Cardiac fibroblast (primary cell): ENCODE measurements around the gene LEMD3.

Experiments used
- DNase-seq, 2 donors: peaks; one replicate each; pipeline versions ENCODE4 v3.0.0 to v3.0.0-alpha.2; 2010; ENCODE audit warnings: low read depth in 2 of 2
- H3K4me3 ChIP-seq, 2 donors: replicated peaks in 1 of 2; 1 replicate in 1 of 2; 2 replicates in 1 of 2; pipeline ENCODE4 v1.5.1; 2011; ENCODE audit warnings: low read depth in 2 of 2, low read length in 2 of 2, mild to moderate bottlenecking in 2 of 2, moderate library complexity in 1 of 2
- TF ChIP-seq, protein P1 (sequence below): IDR thresholded peaks from one replicate; pipeline ENCODE4 v1.5.1; 2011; ENCODE audit warnings: low read depth, mild to moderate bottlenecking, low read length, inconsistent platforms

Gene LEMD3

DNA sequence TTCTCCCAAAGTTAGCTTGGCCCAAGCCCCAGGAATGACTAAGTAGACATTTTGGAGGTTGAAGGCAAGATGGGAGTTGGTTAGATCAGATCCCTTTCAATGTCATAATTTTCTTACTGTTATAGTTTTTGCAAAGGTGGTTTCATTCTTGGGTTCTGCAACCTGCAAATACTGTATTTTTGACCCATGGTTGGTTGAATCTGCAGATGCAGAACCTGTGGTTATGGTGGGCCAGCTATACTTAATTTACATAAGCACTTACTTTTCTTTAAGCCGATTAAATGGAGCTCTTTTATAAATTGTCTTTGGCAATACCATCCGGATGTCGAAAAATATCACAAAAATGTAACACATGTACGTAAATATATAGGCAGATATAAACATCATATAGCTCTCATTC lies 25.6 kb downstream of the LEMD3 start:
- TF ChIP-seq, protein P1, sequence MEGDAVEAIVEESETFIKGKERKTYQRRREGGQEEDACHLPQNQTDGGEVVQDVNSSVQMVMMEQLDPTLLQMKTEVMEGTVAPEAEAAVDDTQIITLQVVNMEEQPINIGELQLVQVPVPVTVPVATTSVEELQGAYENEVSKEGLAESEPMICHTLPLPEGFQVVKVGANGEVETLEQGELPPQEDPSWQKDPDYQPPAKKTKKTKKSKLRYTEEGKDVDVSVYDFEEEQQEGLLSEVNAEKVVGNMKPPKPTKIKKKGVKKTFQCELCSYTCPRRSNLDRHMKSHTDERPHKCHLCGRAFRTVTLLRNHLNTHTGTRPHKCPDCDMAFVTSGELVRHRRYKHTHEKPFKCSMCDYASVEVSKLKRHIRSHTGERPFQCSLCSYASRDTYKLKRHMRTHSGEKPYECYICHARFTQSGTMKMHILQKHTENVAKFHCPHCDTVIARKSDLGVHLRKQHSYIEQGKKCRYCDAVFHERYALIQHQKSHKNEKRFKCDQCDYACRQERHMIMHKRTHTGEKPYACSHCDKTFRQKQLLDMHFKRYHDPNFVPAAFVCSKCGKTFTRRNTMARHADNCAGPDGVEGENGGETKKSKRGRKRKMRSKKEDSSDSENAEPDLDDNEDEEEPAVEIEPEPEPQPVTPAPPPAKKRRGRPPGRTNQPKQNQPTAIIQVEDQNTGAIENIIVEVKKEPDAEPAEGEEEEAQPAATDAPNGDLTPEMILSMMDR = no peak
- DNase-seq = no peak

DNA sequence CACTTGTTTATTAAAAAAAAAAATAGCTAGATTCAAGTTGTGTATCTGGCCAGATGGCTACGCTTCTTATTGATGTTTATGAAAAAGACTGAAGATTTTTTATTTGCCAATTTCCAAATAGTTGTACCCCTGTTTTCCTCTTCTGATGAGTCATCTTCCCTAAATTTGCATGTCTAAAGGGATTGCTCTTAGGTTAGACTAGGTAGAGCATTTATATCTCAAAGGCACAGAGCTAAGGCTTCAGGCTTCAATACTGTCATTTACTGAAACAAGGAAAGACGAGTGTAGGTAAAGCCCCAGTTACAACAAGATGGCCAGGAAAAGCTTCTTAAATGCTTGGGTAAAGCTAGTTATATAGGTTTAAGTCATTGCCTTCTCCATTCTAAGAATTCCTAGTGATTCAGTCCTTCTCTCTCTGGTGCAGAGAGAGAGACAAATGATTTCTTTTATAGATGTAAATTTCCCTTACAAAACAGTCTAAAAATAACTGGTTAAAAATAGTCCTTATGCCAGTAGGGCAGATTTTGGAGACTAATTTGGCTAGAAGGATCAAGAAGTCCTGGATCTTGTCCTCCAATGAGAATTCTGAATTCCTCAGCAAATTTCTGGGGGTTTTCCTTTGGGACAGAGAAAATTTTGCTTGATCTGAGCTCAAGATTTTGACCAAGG lies 26.1 kb downstream of the LEMD3 start:
- TF ChIP-seq, protein P1 = no peak
- H3K4me3 ChIP-seq = no peak overlapping the region
- DNase-seq = no peak

More for the DNA sequence above, 25.6 kb downstream of the LEMD3 start:
- H3K4me3 ChIP-seq = no peak overlapping the region

DNA sequence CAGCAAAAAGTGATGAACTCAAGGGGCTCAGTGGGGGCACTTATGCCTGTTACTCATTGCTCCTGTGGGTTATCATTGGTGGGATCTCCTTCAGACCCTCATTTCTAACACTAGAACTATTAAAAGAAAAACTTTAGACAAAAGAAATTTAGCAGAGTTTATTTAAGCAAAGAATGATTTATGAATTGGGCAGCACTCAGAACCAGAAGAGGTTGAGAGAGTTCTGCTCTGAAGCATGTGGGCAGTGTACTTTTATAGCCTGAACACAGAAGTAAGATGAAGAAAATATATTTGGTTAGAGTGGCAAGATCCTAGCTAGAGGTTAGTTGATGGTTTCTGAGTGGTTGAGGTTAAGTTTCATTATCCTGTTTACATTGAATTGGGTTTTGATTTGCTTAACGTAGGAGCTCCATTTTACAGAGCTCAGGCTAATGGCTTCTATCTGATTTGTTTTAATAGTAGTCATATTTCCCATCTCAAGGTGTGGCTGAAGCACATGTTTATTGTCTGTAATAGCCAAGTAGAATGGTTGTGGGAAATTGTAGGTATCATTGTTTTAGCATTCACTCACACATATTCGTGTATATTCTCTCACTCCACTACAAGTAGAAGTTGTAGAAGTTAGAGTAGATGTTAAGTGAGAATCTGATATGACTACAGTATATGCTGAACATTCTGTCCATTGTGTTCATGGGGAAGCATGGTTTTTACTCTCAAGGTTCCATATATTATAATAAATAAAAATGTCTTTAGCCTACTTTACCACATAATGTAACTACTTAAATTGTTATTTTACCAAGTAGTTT lies 27.6 kb downstream of the LEMD3 start:
- DNase-seq = no peak
- no peak overlapping the region for H3K4me3 ChIP-seq
- TF ChIP-seq, protein P1 = no peak

DNA sequence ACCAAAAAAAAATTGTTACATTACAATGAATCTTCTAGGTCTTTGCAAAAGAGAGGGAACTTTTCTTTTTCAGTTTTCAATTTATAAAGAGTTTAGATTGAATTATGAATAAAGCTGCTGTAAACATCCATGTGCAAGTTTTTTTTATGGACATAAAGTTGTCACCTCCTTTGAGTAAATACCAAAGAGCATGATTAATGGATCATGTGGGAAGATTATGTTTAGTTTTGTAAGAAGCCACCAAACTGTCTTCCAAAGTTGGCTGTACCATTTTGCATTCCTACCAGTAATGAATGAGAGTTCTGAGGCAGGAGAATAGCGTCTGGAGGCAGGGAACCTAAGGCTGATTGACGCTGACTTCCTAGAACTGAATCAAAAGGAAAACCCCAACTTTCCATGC lies 30.2 kb downstream of the LEMD3 start:
- no peak for DNase-seq
- TF ChIP-seq, protein P1 = no peak
- no peak overlapping the region for H3K4me3 ChIP-seq

DNA sequence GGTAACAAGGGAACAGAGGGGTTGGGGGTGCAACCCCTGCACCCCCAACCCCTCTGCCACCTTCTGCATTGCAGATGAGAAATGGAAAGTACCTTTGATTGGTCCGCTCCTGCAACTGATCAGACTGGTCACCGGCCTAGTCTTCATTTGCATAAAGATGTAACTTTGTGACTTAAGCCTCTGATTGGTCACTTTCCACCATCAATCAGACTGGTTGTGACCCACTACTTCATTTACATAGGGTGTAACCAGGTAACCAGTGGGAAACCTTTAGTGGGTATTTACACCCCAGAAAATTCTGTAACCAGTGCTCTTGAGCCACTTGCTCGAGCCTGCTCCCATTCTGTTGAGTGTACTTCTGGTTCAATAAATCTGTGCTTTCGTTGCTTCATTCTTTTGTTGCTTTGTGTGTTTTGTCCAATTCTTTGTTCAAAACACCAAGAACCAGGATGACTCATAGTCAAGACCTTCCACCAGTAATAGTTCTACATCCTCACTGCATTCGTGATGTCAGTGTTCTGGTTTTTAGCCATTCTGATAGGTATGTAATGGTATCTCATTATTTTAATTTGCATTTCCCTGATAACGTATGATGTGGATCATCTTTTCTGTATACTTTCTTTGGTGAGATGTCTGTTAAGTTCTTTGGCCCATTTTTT lies 30.8 kb downstream of the LEMD3 start:
- DNase-seq = peak in 1 of 2 donors; percentile 65
- no peak overlapping the region for H3K4me3 ChIP-seq
- TF ChIP-seq, protein P1 = no peak

DNA sequence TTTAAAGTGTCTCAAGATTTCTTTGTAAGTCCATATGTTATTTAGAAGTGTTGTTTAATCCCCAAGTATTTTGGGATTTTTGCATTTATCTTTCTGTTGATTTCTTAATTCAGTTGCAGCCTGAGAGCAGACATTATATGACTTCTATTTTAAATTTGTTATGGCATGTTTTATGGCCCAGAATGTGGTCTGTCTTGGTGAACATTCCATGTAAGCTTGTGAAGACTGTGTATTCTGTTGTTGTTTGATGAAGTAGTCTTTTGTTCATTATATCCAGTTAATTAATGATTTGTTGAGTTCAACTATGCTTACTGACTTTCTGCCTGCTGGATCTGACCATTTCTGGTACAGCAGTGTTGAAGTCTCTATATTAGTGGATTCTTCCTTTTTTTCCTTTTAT lies 34.0 kb downstream of the LEMD3 start:
- TF ChIP-seq, protein P1 = no peak
- no peak for DNase-seq

More for the DNA sequence above, 34.0 kb downstream of the LEMD3 start:
- no peak overlapping the region for H3K4me3 ChIP-seq
